GM18873 (cell line): Measurements from ENCODE around the gene TFF3.

Experiments
- ATAC-seq: cut with Tn5 transposase; IDR thresholded peaks from one replicate; pipeline ENCODE4 v1.9.1; 2021; ENCODE audit warnings: mild to moderate bottlenecking, moderate library complexity, moderate number of reproducible peaks; ENCODE audit not compliant: unreplicated experiment, low FRiP score

Gene TFF3

GRCh38 chr21:42324896-42325295 lies 9.7 kb upstream of the TFF3 start:
- no peak for ATAC-seq

GRCh38 chr21:42321845-42322244 lies 6.6 kb upstream of the TFF3 start:
- ATAC-seq: no peak

- no peak for ATAC-seq
These were observed 6.0 kb upstream of the TFF3 start for GRCh38 chr21:42321231-42321630.

GRCh38 chr21:42320791-42321190 lies 5.6 kb upstream of the TFF3 start:
- ATAC-seq: no peak

- ATAC-seq: no peak
These were observed 4.8 kb upstream of the TFF3 start for GRCh38 chr21:42319851-42320572.

GRCh38 chr21:42319376-42319775 lies 4.2 kb upstream of the TFF3 start:
- no peak for ATAC-seq

GRCh38 chr21:42317826-42318746 lies 2.9 kb upstream of the TFF3 start:
- no peak for ATAC-seq

GRCh38 chr21:42317341-42317741 lies 2.1 kb upstream of the TFF3 start:
- ATAC-seq: no peak

GRCh38 chr21:42316891-42317290 lies 1.7 kb upstream of the TFF3 start:
- ATAC-seq: no peak

GRCh38 chr21:42314616-42315295 lies 453 bp downstream of the TFF3 start:
- ATAC-seq: no peak

GRCh38 chr21:42313501-42313969 lies 1.7 kb downstream of the TFF3 start:
- no peak for ATAC-seq

GRCh38 chr21:42312626-42313104 lies 2.5 kb downstream of the TFF3 start:
- ATAC-seq: no peak

GRCh38 chr21:42311816-42312625 lies 3.2 kb downstream of the TFF3 start:
- ATAC-seq: no peak

- ATAC-seq: no peak
These were observed 4.0 kb downstream of the TFF3 start for GRCh38 chr21:42311160-42311559.

- no peak for ATAC-seq
These were observed 4.7 kb downstream of the TFF3 start for GRCh38 chr21:42310411-42311001.

GRCh38 chr21:42309753-42310213 lies 5.4 kb downstream of the TFF3 start:
- no peak for ATAC-seq

- no peak for ATAC-seq
These were observed 6.1 kb downstream of the TFF3 start for GRCh38 chr21:42308914-42309752.

GRCh38 chr21:42308161-42308913 lies 6.9 kb downstream of the TFF3 start:
- ATAC-seq: no peak
